Skin of body (tissue), 2 donors: ENCODE measurements around the gene LRCH4. TPM values are rescaled to one million over a fixed set of nuclear protein-coding genes. Genes with fewer than 3 reads are reported as not detected.

Source experiments
- small RNA-seq: library from RNA; depleted of rRNA; stranded (forward); fragments of <200 nt; gene quantifications from one replicate; pipeline ENCODE3, GENCODE V24; 2014; ENCODE audit warnings: low replicate concordance
- total RNA-seq: library from RNA; depleted of rRNA; stranded (reverse); fragments of >200 nt; gene quantifications from one replicate; pipeline ENCODE4 v1.2.3, GENCODE V29; 2014

LRCH4 gene
- total RNA-seq, 1 donor from 2014 or later, result 13.3 TPM

Small RNA genes lying within 50 kb of the gene (small RNA-seq; reads per million reads assigned to genes)
- not detected for gene RN7SL416P
- not detected for gene SAP25

Other genes starting within 250 kb of the LRCH4 start
- gene PILRB, start 228.0 kb downstream of the LRCH4 start, total RNA-seq, result 13.4 TPM
- 3.2 TPM for gene PILRA, start 212.6 kb downstream of the LRCH4 start, total RNA-seq
- 4.7 TPM for gene ZCWPW1, start 157.4 kb downstream of the LRCH4 start, total RNA-seq
- 16.2 TPM for gene MEPCE, start 156.3 kb downstream of the LRCH4 start, total RNA-seq
- 8.1 TPM for gene PPP1R35, start 149.6 kb downstream of the LRCH4 start, total RNA-seq
- gene SPACDR, start 121.9 kb downstream of the LRCH4 start, total RNA-seq, result 0.49 TPM
- gene TSC22D4, start 106.9 kb downstream of the LRCH4 start, total RNA-seq, result 18.8 TPM
- gene NYAP1, start 102.2 kb downstream of the LRCH4 start, total RNA-seq, result 1.7 TPM
- gene AGFG2, start 46.9 kb downstream of the LRCH4 start, total RNA-seq, result 5.2 TPM
- gene SAP25, start 12.2 kb downstream of the LRCH4 start, total RNA-seq, result 0.39 TPM
- gene FBXO24, start 199 bp upstream of the LRCH4 start, total RNA-seq, result 0.20 TPM
- 102 TPM for gene PCOLCE, start 16.2 kb upstream of the LRCH4 start, total RNA-seq
- gene MOSPD3, start 26.4 kb upstream of the LRCH4 start, total RNA-seq, result 5.8 TPM
- 1.4 TPM for gene TFR2, start 55.4 kb upstream of the LRCH4 start, total RNA-seq
- not detected for gene ACTL6B, start 70.3 kb upstream of the LRCH4 start, total RNA-seq
- gene GNB2, start 87.6 kb upstream of the LRCH4 start, total RNA-seq, result 69.4 TPM
- gene GIGYF1, start 108.1 kb upstream of the LRCH4 start, total RNA-seq, result 17.9 TPM
- gene POP7, start 120.0 kb upstream of the LRCH4 start, total RNA-seq, result 23.9 TPM
- gene EPO, start 134.3 kb upstream of the LRCH4 start, total RNA-seq, result not detected
- not detected for gene ZAN, start 147.5 kb upstream of the LRCH4 start, total RNA-seq
- gene EPHB4, start 241.4 kb upstream of the LRCH4 start, total RNA-seq, result 54.6 TPM